Pons (tissue), 1 donor: ENCODE data around the gene OR10R2.
"Not testable (repeated sequence)": the region's sequence is repeated elsewhere in the genome, so short reads cannot be mapped to it uniquely, and the experiment has no call there.

Source experiments
- DNase-seq: peaks from one replicate; pipeline ENCODE4 v3.0.0-alpha.2; 2016; ENCODE audit warnings: low spot score

Gene OR10R2, protein sequence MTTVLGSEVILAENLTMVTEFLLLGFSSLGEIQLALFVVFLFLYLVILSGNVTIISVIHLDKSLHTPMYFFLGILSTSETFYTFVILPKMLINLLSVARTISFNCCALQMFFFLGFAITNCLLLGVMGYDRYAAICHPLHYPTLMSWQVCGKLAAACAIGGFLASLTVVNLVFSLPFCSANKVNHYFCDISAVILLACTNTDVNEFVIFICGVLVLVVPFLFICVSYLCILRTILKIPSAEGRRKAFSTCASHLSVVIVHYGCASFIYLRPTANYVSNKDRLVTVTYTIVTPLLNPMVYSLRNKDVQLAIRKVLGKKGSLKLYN

DNA sequence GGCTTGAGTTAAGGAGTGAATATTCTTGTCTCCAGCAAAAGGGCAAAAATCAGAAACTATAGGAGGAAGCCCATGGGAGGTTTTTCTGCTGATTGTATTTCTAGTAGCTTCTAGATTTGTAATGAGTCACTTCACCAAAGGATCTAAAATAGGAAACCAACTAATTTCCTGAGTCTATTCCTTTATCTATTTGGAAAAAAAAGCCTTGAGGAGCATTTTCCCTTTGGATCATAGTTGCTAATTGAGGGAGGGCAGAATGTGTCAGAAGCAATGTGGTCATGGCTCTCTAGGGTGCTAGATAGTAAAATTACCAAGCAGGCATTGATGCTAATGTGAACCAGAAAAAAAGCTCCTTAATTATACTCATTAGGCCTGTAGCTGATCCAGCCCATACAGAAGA, at the start of gene OR10R2:
Gene OR10R2 (plus strand): TSS at position 301 of the 400 bp plus-strand sequence. CDS start 106 bp downstream, outside the sequence.
- DNase-seq = no peak

DNA sequence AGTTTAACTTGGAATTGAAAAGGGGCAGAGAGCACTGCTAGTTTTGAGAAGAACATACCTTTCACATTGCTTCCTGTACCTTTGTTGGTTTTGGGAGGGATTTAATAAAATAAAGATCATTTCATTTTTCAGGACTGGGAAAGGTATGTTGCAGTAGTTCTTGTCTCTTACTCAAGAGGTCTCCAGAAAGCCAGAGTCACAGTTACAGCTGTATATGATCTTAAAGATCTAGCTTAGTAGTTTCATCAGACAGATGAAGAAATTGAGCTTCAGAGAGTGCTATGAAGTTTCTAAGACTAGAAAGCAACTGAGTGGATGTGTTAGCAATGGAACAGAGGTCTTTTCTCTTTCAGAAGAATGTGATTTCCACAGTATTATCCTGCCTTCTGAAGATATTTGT, 47.0 kb upstream of the OR10R2 start:
- no peak for DNase-seq

DNA sequence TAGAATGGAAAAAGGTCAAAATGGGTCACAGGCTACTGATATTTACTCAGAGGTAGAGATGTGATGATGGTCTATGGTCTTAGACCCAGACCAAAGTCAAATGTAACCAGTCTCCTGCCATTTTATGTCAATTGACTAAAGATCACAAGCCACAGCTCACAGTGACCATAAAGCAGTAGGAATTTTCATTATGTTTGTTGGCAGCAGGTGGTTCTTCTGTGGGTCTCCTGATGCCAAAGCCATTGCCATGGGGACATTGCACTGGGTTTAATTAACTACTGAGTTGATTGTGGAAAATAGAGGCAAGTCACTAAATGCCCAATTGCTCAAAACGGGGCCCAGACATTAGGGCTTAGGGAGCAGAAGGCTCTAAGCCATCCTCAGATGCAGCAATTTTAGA, 45.9 kb upstream of the OR10R2 start, which contains the start of gene OR10K2:
Gene OR10K2 (minus strand): TSS at position 101 of the 400 bp plus-strand sequence. CDS start 5,371 bp downstream, outside the sequence.
- no peak for DNase-seq

DNA sequence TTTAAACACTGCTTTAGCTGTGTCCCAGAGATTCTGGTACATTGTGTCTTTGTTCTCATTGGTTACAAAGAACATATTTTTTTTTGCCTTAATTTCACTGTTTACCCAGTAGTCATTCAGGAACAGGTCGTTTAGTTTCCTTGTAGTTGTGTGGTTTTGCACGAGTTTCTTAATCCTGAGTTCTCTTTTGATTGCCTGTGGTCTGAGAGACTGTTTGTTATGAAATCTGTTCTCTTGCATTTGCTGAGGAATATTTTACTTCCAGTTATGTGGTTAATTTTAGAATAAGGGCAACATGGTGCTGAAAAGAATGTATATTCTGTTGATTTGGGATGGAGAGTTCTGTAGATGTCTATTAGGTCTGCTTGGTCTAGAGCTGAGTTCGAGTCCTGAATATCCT, 41.9 kb upstream of the OR10R2 start:
- DNase-seq = not testable (repeated sequence)

DNA sequence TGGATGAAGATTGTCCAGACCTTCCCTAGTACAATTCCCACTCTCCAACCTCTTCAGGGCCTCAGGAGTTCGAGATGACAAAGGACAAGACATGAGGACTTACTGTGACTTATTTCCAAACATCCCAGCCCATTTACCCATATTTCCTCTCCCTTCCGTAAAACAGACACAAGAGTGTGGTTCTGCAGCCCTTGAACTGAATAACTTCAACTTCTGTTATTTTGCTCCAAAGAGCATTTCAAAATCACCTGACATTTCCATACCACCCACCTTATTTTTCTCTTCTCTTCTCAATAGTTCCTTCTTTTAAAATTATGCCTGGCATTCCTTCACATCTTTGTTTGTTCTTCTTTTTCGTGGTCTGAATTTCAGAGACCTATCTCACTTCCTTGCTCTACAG, 37.3 kb upstream of the OR10R2 start:
- DNase-seq = no peak

DNA sequence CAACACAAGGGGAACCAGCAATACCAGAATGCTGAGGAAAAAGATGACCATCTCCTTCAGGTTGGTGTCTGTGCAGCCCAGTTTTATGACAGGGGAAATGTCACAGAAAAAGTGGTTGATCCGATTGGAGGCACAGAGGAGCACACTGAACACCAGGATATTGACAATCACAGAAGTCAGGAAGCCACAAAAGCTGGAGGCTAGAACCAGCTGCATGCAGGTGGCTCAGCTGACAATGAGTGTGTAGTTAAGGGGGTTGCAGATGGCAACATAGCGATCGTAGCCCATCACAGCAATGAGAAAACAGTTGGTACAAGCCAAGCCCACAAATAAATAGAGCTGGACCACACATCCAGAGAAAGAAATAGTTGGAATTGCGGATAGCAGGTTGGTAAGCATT, 26.6 kb upstream of the OR10R2 start:
- DNase-seq = no peak

DNA sequence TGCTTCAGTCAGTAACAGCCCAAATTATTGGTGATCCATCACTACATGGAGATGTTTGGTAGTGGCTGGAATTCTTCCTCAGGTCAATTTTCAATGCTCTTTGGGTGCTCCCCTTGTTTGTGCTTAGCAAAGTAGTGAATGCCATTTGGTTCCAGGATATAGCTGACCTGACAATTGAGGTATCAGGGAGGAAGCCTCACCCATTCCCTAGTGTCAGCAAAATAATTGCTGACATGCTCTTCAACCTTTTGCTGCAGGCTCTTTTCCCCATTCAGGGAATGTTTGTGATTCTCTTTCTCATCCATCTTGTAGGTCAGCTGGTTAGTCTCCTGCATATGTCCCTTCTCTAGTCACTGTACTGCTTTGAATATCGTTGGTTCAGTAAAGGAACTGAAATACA, 17.5 kb upstream of the OR10R2 start:
- no peak for DNase-seq

DNA sequence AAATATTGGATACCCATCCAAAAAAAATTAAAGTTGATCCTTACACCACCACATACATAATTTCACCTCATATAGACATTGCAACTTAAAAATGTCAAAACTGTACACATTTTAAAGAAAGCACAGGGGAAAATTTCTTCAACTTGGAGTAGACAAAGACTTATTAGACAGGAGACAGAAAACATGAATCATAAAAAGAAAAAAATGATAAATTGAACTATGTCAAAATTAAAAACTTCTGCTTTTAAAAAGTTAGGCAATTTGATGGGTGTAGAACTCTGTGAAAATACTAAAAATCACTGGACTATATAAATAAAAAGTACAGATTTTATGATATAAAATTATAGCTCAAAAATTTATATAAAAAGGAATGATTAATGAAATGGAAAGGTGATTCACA, 14.8 kb upstream of the OR10R2 start:
- no peak for DNase-seq

DNA sequence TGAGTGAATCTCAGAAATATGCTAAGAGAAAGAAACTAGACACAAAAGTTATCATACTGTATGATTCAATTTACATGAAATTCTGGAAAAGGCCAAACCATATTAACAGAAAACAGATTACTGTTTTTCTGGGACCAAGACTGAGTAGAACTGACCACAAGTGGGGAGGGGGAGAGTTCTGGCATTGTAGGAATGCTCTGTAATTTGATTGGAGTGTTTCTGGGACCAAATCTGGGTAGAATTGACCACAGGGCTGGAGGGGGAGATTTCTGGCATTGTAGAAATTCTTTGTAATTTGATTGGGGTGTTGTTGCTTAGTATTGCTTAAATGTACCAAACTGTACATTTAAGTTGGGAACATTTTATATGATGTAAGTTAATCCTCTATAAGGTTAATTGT, 13.8 kb upstream of the OR10R2 start:
- no peak for DNase-seq

DNA sequence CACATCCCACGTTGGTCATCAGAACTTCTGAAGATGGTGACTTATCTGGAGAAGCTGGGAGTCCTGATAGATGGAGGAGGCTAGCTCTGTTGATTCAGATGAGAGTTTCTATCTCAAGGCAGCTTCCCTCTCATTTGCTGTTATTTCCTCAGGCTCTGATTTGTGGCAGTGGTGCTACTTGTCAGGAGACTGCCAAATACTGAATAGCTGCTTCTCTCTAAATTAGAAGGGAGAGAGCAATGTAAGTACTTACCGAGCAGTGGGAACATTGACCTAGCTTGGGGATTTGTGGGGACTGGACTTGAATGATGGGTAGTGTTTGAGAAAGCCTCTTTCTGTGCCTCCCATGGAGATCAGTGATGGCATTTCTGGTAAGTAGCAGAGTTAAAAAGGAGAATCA, 10.5 kb upstream of the OR10R2 start, which contains the start of gene OR10K1:
Gene OR10K1 (plus strand): TSS at position 301 of the 400 bp plus-strand sequence. CDS start 3,728 bp downstream, outside the sequence.
- no peak for DNase-seq

DNA sequence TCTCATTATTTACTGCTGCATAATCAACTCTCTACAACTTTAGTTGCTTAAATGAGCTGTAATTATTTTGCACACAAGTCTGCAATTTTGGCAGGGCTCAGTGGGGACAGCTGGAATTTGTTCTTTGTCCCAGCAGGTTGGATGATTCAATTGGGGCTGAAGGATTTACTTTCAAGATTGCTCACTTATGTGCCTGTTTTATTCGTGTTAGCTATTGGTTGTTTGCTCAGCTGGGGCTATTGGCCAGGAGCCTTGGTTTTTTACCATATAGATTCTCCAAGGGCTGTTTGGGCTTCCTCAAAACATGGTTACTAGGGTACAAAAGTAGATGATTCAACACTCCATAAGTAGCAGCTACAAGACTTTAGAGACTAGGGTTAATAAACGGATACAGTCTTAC, 13.4 kb downstream of the OR10R2 start:
- DNase-seq = no peak

DNA sequence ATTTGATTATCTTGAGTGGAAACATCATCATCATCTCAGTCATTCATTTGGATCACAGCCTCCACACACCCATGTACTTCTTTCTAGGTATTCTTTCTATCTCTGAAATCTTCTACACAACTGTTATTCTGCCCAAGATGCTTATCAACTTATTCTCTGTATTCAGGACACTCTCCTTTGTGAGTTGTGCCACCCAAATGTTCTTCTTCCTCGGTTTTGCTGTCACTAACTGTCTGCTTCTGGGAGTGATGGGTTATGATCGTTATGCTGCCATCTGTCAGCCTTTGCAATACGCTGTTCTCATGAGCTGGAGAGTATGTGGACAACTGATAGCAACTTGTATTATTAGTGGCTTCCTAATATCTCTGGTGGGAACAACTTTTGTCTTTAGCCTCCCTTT, 19.3 kb downstream of the OR10R2 start:
- DNase-seq = no peak

DNA sequence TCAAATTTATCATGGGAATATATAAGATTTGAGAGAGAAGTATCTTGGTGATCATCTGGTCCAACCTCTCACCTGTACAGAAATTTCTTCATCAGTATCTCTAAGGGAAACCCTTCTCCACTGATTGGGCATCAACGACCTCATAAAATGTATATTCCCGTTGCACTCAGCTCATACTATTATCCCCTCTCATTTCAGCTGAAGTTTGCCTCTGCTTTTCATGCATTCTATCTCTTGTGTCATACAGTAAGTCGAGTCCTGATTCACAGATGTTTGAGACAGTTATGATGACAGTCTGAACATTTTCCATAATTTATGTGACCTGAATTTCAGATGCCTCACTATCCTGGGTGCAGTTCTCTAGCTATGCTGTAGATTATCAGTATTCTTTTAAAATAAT, 21.0 kb downstream of the OR10R2 start:
- DNase-seq = no peak

DNA sequence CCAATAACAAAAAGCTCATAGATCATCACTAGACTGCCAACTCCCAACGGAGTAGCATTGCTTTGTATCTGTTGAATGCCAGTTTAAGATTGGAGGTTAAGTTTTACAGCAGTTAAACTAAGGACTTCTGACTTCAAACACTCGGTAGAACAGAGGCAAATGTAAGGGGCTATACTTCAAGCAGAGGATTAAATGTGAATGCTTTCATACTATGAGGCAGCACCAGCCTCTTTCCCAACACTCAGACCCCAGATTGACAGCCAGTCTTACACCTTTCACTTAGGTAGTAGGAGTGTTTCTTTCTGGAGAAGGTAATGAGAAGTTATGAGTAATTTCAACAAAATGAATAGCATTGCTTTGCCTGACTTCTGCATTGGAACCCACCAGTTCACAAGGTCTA, 22.8 kb downstream of the OR10R2 start:
- DNase-seq = no peak

DNA sequence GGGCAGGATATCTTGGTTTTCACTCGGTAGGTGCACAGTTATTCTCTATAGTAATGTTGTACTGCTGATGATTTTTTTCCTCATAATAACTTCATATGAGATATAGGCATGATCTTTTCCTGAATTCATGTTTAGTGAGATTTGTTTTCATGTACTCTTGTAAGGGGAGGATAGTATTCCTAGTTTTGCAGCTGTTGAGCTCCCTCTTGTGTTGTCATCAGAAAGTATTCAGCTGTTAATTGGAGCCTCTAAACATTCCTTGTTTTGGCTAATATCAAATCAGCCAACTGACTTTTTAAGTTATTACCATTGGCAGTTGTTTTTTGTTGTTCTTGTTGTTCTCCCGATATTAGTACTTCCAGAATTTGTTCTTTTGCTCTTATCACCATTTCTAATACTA, 24.4 kb downstream of the OR10R2 start:
- DNase-seq = peak; percentile 80

DNA sequence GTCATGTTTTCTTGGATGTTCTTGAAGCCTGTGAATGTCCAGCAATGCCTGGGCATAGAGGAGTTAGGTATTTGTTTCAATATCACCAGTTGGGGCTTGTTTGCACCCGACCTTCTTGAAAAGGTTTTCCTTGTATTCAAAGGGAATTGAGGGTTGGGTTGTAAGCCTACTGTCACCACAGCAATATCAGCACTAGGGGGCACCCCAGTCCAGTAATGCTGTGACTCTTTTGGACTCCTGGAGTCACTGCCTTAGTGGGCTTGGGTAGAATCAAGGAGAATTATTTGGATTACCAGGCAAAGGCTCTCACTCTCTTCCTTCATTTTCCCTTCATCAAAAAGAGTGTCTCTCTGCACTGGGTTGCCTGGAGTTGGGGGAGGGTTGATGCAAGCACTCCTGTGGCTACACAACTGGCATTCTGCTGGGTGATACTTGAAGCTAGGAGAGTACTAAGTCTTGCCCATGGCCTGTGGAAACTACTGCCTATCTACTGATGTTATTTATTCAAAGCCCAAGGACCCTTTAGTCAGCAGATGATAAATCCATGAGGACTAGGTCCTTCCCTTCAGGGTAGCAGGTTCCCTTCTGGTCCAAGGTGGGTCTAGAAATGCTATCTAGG, 34.5 kb downstream of the OR10R2 start:
- no peak for DNase-seq

DNA sequence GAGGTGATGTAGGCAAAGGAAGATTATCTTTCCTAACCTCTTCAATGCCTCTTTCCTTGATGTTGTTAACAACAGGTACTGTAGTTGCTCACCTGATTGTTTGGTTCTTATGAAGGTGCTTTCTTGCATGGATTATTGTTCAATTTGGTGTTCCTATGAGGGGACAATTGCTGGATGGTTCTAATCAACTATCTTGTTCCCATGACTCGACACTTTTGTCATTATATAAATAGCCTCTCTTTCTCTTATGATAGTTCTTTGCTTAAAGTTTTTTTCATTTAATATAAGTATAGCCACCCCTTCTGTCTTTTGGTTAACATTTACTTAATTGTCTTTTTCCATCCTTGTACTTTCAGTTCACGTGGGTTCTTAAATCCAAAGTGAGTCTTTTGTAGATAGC, 35.5 kb downstream of the OR10R2 start:
- no peak for DNase-seq

DNA sequence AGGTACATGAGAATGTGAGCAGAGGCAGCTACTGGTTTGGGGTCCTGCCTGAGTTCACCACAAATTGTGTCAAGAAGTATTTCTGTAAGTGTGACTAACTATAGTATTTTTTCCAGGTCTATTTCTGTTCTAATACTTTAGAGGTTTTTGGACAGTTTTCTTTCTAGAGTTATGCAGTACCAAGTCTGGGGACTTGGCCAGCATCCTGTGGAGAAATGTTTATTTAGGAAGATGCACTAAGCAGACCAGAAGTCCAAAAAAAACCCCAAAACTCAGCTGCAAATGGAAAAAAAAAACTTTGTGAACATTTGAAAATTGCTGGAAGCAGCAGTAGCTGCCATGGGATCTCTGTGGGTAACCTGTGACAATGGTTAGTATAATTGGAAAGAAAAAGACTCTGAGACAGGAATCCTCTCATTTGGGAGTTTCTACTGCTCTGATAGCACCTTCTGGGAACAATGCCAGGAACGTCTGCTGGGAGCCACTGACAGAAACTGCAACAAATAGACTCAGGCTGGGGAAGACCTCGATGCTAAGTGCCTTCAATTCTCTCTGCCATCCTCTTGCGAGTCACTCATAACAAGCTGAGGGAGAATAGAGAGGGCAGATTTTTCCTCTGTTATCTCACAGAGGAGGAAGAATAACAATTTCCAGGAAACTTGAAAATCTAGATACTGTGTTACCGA, 37.6 kb downstream of the OR10R2 start:
- peak; percentile 20 for DNase-seq

DNA sequence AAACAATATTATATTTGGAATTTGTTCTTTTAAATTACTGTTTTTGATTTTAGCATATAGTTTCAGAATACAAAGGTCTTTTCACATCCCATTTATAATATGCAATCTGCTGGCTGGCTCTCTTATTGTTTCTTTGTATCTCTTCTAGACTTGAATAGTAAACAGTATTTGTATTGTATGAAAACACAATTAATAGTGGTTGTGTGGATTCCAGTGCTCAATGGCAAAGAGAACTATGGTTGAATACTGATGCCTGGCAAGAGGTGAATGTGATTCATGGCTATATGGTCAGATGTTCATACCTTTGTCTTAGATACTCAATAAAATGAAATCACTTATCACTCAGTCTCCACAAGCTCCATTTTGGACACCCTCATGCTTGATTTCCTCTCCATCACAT, 44.9 kb downstream of the OR10R2 start:
- peak; percentile 88 for DNase-seq

DNA sequence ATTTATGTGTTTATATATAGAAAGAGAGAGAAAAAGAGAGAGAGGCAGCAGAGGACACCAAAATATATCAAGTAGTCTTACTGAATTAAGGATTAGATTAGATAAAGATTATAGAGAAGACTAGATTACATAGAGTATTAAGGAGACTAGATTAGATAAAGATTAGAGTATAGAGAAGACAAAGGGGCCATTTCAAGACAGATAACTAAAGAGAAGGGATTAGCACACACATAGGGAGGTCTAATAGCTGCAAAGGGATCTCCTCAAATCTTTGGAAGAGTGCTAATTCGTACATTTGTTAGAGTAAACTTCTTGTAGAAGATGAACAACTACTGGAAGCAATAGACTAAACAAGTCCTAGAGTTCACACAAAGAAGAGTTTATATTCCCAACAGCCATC, 48.0 kb downstream of the OR10R2 start:
- DNase-seq = no peak

DNA sequence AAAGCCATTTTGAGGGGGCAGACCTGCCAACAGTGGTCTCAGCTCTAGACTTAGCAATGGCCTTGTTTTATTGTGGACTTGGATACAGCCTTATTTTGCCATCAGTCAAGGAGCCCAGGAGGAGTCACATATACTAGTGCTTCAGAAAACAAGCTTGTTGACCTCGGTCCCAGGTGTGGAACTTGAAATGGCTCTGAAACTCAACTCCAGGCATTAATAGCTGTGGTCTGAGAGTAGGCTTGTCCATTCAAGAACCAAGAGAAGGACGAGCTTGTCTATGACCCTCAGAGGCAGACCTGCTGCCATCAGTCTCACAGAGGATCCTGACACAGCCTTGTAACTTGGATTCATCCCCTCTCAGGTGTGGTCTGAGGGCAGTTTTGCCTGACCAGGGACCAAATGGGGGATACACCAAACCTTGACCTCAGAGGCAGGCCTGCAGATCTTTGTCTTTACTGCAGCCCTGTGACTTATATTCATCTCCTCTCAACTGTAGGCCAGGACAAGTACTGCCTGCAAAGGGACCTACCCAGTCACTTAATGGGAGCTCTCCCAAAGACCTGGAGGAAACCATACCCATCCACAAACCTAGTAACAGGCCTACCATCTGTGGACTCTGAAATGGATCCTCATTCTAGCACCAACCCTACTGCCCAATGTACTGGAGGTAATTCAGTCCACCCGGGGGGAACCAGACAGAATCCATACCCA, 49.1 kb downstream of the OR10R2 start:
- DNase-seq = no peak

DNA sequence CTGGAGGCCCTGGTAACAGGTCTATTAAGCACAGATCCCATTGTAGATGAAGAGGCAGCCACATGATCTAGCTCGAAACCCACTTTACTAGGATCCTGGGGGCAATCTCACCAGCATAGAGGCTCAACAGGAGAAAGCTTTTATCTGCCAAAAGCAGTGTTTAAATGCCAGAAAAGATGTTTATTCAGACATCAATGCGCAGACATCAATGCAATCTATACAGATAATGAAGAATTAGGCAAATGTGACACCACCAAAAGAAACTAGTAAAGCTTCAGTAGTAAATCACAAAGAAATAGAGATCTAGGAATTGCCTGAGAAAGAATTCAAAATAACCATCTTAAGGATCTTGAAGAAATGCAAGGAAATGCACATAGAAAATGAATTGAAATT, 49.6 kb downstream of the OR10R2 start:
- DNase-seq = no peak
